ENCODE results near the gene KRT25.

The KRT25 gene

GRCh38 chr17:40755231-40755630 lies at the start of gene KRT25:
Gene KRT25 (minus strand): TSS chr17:40755331. CDS start chr17:40755271, 60 bp downstream.
- no peak for DNase-seq (ENCODE audit: low read depth in 2 of 2)
- H3K4me3 ChIP-seq (replicated peaks in 1 of 2; ENCODE audit: low read depth in 2 of 2, low read length in 2 of 2): no peak within 1 kb of the TSS
- TF ChIP-seq CTCF (IDR thresholded peaks at IDR 0.05; ENCODE audit: low read depth, low read length): no peak

- no peak overlapping the region for H3K4me3 ChIP-seq (replicated peaks in 1 of 2; ENCODE audit: low read depth in 2 of 2, low read length in 2 of 2)
- peak; percentile 91 for TF ChIP-seq CTCF (IDR thresholded peaks at IDR 0.05; ENCODE audit: low read depth, low read length)
- DNase-seq (ENCODE audit: low read depth in 2 of 2): peak; percentile 72 to 75
Observed at GRCh38 chr17:40803617-40804082, 48.5 kb upstream of the KRT25 start.

GRCh38 chr17:40801157-40801556 lies 46.0 kb upstream of the KRT25 start:
- H3K4me3 ChIP-seq (replicated peaks in 1 of 2; ENCODE audit: low read depth in 2 of 2, low read length in 2 of 2): no peak overlapping the region
- TF ChIP-seq CTCF (IDR thresholded peaks at IDR 0.05; ENCODE audit: low read depth, low read length): no peak
- DNase-seq (ENCODE audit: low read depth in 2 of 2): no peak

GRCh38 chr17:40800381-40800780 lies 45.2 kb upstream of the KRT25 start:
- no peak overlapping the region for H3K4me3 ChIP-seq (replicated peaks in 1 of 2; ENCODE audit: low read depth in 2 of 2, low read length in 2 of 2)
- no peak for DNase-seq (ENCODE audit: low read depth in 2 of 2)
- no peak for TF ChIP-seq CTCF (IDR thresholded peaks at IDR 0.05; ENCODE audit: low read depth, low read length)

GRCh38 chr17:40799859-40800258 lies 44.7 kb upstream of the KRT25 start, which contains the start of gene KRT28:
Gene KRT28 (minus strand): TSS chr17:40799959. CDS start chr17:40799893, 66 bp downstream.
- no peak for TF ChIP-seq CTCF (IDR thresholded peaks at IDR 0.05; ENCODE audit: low read depth, low read length)
- no peak for DNase-seq (ENCODE audit: low read depth in 2 of 2)
- H3K4me3 ChIP-seq (replicated peaks in 1 of 2; ENCODE audit: low read depth in 2 of 2, low read length in 2 of 2): no peak within 1 kb of the TSS

GRCh38 chr17:40796846-40797245 lies 41.7 kb upstream of the KRT25 start:
- TF ChIP-seq CTCF (IDR thresholded peaks at IDR 0.05; ENCODE audit: low read depth, low read length): no peak
- DNase-seq (ENCODE audit: low read depth in 2 of 2): no peak
- H3K4me3 ChIP-seq (replicated peaks in 1 of 2; ENCODE audit: low read depth in 2 of 2, low read length in 2 of 2): no peak overlapping the region
